Measurements from ENCODE around the gene GARIN3.

The GARIN3 gene

GRCh38 chr5:157184117-157184670 lies 18.1 kb upstream of the GARIN3 start:
- DNase-seq, result no peak

DNA sequence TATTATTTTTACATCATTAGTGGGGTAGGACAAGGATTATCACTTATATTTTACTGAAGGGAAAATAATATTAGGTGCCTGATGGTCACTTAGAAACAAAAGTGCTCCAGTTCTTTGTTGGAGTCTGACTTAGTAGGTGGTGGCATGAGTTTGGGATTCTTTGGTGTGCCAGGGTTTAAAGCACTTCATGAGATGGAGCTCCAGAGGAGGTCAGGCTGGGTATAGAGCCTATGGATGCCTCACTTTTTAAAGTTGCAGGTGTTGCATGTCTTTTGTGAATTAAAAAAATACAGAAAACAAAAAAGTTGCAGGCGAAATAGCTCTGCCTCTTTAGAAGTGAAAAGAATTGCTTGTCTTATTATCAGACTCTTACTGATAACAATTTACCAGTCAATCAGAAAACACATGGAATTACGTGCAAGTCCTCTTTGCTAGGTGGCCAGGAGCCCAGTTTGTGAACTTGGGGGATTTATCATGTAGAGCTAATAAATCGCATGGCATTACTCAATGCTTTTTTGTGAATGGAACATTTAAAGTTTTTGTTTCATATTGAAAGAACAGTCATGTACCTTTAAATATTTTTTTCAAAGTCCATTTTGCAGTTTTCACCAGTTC lies 16.2 kb upstream of the GARIN3 start:
- no peak for DNase-seq

- DNase-seq, result peak; percentile 53
Observed at GRCh38 chr5:157180374-157181264, 14.6 kb upstream of the GARIN3 start, which contains the start of gene ITK. TSS of gene ITK (plus strand) at chr5:157180840. CDS start at chr5:157180978, 138 bp downstream.

GRCh38 chr5:157178966-157179365 lies 12.9 kb upstream of the GARIN3 start:
- DNase-seq, result no peak

GRCh38 chr5:157177953-157178352 lies 11.9 kb upstream of the GARIN3 start:
- no peak for DNase-seq

GRCh38 chr5:157175071-157175612 lies 9.1 kb upstream of the GARIN3 start:
- no peak for DNase-seq

GRCh38 chr5:157172403-157172802 lies 6.3 kb upstream of the GARIN3 start:
- DNase-seq, result no peak

DNA sequence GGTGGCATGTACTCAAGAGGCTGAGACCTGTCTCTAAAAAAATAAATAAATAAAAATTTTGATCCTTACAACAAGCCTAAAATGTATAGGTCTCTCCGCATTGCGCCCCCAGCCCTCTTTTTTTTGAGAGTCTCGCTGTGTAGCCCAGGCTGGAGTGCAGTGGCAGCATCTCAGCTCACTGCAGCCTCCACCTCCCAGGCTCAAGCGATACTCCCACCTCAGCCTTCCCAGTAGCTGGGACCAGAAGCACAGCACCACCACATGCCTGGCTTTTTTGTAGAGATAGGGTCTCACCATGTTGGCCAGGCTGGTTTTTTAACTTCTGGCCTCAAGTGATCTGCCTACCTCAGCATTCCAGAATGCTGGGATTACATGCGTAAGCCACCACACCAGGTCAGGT lies 2.2 kb upstream of the GARIN3 start:
- DNase-seq, result no peak

- DNase-seq, result no peak
Observed at GRCh38 chr5:157167214-157167621, 1.2 kb upstream of the GARIN3 start.

- no peak for DNase-seq
Observed at GRCh38 chr5:157165668-157166067, 396 bp downstream of the GARIN3 start.

- DNase-seq, result no peak
Observed at GRCh38 chr5:157165261-157165660, 803 bp downstream of the GARIN3 start.

DNA sequence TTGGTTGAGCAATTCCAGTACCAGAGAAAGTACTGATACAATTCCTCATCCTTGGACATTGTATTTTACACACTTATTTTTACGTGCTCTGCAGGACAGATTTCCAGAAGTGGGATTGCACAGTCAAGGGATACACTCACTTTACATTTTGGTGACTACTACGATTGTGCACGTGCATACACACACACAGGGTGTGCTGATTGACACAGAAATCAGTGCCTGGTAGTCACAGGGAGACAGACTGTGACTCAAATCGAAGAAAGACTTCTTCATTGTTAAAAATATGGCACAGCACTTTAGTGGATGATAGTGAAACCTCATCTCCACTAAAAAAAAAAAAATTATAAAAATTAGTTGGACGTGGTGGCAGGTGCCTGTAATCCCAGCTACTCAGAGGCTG lies 1.5 kb downstream of the GARIN3 start:
- DNase-seq, result no peak

- no peak for DNase-seq
Observed at GRCh38 chr5:157162919-157163510, 3.0 kb downstream of the GARIN3 start.

DNA sequence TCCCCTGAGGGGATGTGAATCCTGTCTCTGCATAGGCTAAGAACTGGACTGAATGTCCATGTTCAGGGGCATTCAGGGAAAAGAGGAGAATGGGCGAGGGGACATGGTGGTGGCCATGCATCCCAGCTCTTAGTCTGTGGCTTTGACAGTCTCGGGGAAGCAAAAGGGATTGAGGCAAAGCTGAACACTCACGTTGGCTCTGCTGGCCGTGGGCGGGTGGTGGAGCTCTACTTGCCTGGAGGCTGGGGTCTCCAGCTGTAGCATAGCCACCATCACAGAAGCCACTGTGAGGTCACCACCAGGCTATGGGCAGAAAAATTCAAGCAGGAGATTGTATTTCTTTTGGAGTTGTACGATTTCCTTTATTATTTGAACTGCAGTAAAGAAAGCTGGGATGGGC lies 4.1 kb downstream of the GARIN3 start:
- DNase-seq, result no peak

DNA sequence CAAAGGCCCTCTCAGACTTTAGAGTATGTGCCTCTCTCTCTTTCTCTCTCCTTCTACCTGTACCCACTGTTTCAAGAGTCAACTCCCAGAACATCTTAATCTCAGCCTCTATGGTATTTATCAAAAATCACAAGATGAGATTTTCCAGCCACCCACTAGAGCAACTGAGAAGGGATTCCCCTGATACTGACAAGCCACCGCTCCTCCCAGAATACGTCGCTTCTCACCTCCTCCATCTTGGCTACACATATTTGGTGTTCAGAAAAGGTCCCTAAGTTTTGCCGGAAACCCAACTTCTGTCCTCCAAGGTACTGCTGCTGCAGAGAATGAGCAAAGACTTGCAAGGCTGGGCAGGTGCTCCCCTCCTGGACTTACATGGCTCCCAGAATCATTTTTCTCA lies 6.1 kb downstream of the GARIN3 start:
- DNase-seq, result no peak

- DNase-seq, result no peak
Observed at GRCh38 chr5:157159209-157159751, 6.8 kb downstream of the GARIN3 start.

DNA sequence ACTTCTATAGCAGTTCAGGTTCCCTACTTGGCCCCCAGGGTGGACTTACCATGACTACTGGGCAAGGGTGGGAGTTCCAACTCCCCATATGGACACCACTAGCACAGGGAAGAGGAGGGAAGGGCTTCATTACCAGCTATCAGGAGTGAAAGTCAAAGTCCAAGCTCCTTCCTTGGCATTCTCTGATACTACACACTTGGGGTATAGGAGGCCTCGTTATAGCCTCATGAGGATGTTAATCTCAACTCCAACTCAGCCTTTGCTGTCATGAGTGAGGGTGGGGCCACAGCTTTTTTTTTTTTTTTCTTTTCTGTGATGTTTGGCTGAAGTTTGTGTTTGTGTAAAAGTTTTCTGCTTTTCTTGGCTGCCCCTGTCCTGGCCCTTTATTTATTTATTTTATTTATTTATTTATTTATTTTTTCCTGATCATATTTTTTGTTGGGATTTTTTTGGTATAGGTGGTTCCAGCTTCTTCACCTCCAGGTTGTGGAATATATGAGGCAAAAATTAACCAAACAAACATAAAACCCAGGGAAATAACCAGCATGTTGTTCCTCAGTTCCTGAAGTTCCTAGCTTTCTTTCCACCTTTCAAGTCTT lies 8.7 kb downstream of the GARIN3 start:
- DNase-seq, result no peak

DNA sequence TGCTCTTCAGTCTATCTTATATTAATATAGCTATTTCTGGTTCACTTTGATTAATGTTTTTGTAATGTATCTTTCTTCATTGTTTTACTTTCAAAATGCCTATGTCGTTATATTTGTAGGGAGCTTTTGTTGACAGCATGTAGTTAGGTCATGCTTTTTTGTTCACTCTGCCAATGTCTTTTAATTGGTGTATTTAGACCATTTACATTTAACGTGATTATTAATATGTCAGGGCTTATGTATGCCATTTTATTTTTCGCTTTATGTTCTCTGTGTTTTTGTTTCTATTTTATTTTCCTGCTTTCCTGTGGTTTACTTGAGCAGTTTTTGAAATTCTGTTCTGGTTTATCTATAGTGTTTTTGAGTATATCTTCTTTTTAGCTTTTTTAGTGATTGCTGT lies 10.8 kb downstream of the GARIN3 start:
- no peak for DNase-seq

- DNase-seq, result no peak
Observed at GRCh38 chr5:157150995-157151394, 15.1 kb downstream of the GARIN3 start.

DNA sequence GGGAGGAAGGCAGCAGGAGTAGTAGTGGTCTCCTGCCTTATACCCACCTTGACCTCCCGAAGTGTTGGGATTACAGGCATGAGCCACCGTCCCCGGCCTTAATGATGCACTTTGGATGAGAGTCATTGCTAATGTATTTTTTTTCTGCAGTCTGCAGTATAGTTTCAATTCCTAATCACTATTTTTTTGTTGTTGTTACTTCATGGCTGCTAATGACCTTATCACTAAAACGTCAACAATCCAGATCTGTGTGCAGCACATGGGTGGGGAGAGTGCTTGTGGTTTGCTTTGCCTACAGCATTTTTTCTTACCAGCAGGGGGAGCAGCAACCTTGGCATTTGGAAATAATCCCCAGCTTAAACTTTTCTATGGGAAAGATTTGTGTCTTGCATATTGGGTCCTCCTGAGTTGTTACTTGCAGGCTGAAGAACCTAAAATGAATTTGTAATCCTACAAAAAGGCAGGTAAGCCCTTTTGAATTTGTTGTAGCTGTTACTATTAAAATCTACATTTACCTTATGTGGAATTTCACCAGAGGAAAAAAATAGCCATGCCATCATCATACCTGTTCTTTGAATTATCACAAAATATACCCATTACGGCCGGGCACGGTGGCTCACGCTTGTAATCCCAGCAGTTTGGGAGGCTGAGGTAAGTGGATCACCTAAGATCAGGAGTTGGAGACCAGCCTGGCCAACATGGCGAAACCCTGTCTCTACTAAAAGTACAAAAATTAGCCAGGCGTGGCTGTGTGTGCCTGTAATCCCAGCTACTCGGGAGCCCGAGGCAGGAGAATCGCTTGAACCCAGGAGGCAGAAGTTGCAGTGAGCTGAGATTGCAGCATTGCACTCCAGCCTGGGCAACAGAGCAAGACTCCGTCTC lies 17.1 kb downstream of the GARIN3 start:
- peak; percentile 95 for DNase-seq

DNA sequence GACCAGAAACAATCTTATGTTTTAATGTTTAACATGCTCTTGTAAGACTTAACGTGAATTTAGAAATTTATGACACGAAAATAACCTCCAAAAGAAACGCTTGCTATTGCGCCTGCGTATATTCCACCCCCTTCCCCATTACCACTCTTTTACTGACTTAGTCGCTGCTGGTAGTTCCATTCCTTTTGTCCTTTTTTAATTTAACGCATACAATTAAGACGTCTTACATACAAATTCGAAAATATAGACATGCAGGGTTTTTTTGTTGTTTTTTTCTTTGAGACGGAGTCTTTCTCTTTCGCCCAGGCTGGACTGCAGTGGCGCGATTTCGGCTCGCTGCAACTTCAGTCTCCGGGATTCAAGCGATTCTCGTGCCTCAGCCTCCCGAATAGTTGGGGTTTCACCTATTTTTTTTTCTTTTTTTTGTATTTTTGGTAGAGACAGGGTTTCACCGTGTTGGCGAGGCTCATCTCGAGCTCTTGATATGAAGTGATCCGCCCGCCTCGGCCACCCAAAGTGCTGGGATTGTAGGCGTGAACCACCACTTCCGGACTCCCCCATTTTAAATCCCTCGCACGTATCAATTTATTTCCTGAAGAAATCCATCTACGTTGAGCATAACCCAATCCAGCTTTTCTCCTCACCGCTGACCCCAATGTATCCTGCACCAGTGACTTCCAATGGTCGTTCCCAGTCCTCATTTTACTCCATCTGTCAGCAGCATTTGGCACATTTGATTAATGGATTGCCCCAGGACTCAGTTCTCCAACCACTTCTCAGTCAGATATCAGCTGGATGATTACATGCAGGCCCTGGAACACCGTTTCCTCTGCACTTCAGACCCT lies 22.7 kb downstream of the GARIN3 start:
- peak; percentile 66 for DNase-seq

Measured in hematopoietic multipotent progenitor cell treated with erythropoietin and hydrocortisone succinate and interleukin-3 and kit ligand, for 6 days (in vitro differentiated cells).